Neural cell (in vitro differentiated cells): ENCODE data around the gene DHX15.

Experiments
- EP300 ChIP-seq: fragments of 450-650 bp; conservative IDR thresholded peaks from 2 replicates; pipeline ENCODE4 v1.6.1; 2014; ENCODE audit warnings: antibody characterized with exemption, mild to moderate bottlenecking, moderate library complexity; ENCODE audit not compliant: poor library complexity, severe bottlenecking
- EZH2 ChIP-seq: fragments of 200-600, 300-800 bp; shearing (Covaris generic), sonication (generic); IDR thresholded peaks from 2 replicates; pipeline ENCODE4 v1.6.1; 2014; ENCODE audit warnings: antibody characterized with exemption, low read length, borderline replicate concordance, mild to moderate bottlenecking; ENCODE audit not compliant: insufficient read depth, poor library complexity, severe bottlenecking
- MXI1 ChIP-seq: fragments of 450-650 bp; conservative IDR thresholded peaks from 2 replicates; pipeline ENCODE4 v1.6.1; 2014; ENCODE audit warnings: antibody characterized with exemption, mild to moderate bottlenecking; ENCODE audit not compliant: poor library complexity, severe bottlenecking
- POLR2AphosphoS5 ChIP-seq: IDR thresholded peaks from 2 replicates; pipeline ENCODE4 v1.6.1; 2012
- RAD21 ChIP-seq: fragments of 450-650 bp; conservative IDR thresholded peaks from 2 replicates; pipeline ENCODE4 v1.6.1; 2014; ENCODE audit warnings: antibody characterized with exemption, mild to moderate bottlenecking, moderate library complexity
- SMC3 ChIP-seq: fragments of 450-650 bp; conservative IDR thresholded peaks from 2 replicates; pipeline ENCODE4 v1.6.1; 2014; ENCODE audit warnings: antibody characterized with exemption, mild to moderate bottlenecking, moderate library complexity; ENCODE audit not compliant: poor library complexity
- TAF1 ChIP-seq: IDR thresholded peaks from 2 replicates; pipeline ENCODE4 v1.6.1; 2012; ENCODE audit warnings: low read depth
- TF ChIP-seq, protein P1 (sequence below): fragments of 450-650 bp; IDR thresholded peaks from 2 replicates; pipeline ENCODE4 v1.5.1; 2014; ENCODE audit warnings: antibody characterized with exemption, mild to moderate bottlenecking, moderate library complexity; ENCODE audit not compliant: poor library complexity, severe bottlenecking
- TF ChIP-seq, protein P2 (sequence below): IDR thresholded peaks from 2 replicates; pipeline ENCODE4 v1.6.1; 2012; ENCODE audit warnings: borderline replicate concordance

DNA sequence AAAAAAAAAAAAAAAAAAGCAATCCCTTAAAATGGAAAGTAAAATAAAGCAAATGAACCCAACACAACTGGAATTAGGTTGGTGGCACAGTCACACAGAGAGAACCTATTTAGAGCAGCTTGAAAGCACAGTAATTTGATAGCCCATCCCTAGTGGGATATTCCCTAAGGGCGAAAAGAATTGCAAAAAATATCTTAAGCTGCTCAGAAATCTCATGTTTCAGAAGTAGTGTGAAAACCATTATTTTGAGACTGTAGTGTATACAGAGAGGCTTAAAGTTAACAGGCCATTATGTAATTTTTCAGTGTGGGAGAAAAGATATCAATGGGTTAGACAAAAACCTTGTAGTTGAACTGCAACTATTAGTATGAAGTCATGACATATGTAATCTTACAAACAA lies 40.0 kb upstream of the DHX15 start:
- TF ChIP-seq EZH2 (no peak), EP300 (no peak), POLR2AphosphoS5 (no peak), RAD21 (no peak), TAF1 (no peak), MXI1 (no peak), SMC3 (no peak)
- TF ChIP-seq, protein P1, sequence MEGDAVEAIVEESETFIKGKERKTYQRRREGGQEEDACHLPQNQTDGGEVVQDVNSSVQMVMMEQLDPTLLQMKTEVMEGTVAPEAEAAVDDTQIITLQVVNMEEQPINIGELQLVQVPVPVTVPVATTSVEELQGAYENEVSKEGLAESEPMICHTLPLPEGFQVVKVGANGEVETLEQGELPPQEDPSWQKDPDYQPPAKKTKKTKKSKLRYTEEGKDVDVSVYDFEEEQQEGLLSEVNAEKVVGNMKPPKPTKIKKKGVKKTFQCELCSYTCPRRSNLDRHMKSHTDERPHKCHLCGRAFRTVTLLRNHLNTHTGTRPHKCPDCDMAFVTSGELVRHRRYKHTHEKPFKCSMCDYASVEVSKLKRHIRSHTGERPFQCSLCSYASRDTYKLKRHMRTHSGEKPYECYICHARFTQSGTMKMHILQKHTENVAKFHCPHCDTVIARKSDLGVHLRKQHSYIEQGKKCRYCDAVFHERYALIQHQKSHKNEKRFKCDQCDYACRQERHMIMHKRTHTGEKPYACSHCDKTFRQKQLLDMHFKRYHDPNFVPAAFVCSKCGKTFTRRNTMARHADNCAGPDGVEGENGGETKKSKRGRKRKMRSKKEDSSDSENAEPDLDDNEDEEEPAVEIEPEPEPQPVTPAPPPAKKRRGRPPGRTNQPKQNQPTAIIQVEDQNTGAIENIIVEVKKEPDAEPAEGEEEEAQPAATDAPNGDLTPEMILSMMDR = no peak
- TF ChIP-seq, protein P2, sequence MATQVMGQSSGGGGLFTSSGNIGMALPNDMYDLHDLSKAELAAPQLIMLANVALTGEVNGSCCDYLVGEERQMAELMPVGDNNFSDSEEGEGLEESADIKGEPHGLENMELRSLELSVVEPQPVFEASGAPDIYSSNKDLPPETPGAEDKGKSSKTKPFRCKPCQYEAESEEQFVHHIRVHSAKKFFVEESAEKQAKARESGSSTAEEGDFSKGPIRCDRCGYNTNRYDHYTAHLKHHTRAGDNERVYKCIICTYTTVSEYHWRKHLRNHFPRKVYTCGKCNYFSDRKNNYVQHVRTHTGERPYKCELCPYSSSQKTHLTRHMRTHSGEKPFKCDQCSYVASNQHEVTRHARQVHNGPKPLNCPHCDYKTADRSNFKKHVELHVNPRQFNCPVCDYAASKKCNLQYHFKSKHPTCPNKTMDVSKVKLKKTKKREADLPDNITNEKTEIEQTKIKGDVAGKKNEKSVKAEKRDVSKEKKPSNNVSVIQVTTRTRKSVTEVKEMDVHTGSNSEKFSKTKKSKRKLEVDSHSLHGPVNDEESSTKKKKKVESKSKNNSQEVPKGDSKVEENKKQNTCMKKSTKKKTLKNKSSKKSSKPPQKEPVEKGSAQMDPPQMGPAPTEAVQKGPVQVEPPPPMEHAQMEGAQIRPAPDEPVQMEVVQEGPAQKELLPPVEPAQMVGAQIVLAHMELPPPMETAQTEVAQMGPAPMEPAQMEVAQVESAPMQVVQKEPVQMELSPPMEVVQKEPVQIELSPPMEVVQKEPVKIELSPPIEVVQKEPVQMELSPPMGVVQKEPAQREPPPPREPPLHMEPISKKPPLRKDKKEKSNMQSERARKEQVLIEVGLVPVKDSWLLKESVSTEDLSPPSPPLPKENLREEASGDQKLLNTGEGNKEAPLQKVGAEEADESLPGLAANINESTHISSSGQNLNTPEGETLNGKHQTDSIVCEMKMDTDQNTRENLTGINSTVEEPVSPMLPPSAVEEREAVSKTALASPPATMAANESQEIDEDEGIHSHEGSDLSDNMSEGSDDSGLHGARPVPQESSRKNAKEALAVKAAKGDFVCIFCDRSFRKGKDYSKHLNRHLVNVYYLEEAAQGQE = no peak
